KOPT-K1 (cell line): Measurements from ENCODE around the gene CFAP298.

Source experiments
- H3K27ac ChIP-seq: fragments of 200-600 bp; sonication (generic); 2 replicates; pipeline ENCODE4 v1.5.1; 2016; ENCODE audit warnings: antibody characterized with exemption, mild to moderate bottlenecking, low read depth, low read length; ENCODE audit not compliant: poor library complexity, severe bottlenecking
- H3K36me3 ChIP-seq: fragments of 200-600 bp; sonication (generic); 2 replicates; pipeline ENCODE4 v1.5.1; 2017; ENCODE audit warnings: antibody characterized with exemption, mild to moderate bottlenecking, low read length, moderate library complexity; ENCODE audit not compliant: insufficient read depth
- H3K9me3 ChIP-seq: fragments of 200-600 bp; sonication (generic); 2 replicates; pipeline ENCODE4 v1.5.1; 2017; ENCODE audit warnings: antibody characterized with exemption, low read length, mild to moderate bottlenecking; ENCODE audit not compliant: insufficient read depth, poor library complexity, severe bottlenecking

The CFAP298 gene

GRCh38 chr21:32608851-32609250, 3.3 kb downstream of the CFAP298 start:
- no peaks in the 10 kb centered on the region for H3K9me3 ChIP-seq
- H3K27ac ChIP-seq, result no peak overlapping the region
- peaks cover 64% of the 10 kb centered on the region for H3K36me3 ChIP-seq

- no peak overlapping the region for H3K27ac ChIP-seq
- peaks cover 98% of the 10 kb centered on the region for H3K36me3 ChIP-seq
- H3K9me3 ChIP-seq, result no peaks in the 10 kb centered on the region
Observed at GRCh38 chr21:32605469-32605868, 6.7 kb downstream of the CFAP298 start.

GRCh38 chr21:32604464-32604863, 7.7 kb downstream of the CFAP298 start:
- no peak overlapping the region for H3K27ac ChIP-seq
- peaks cover 99% of the 10 kb centered on the region for H3K36me3 ChIP-seq
- H3K9me3 ChIP-seq, result no peaks in the 10 kb centered on the region

GRCh38 chr21:32603131-32603530, 9.0 kb downstream of the CFAP298 start:
- Histone ChIP-seq H3K9me3 (no peaks in the 10 kb centered on the region), H3K36me3 (peaks cover 98% of the 10 kb centered on the region), H3K27ac (no peak overlapping the region)

GRCh38 chr21:32602099-32602498, 10.1 kb downstream of the CFAP298 start:
- Histone ChIP-seq H3K36me3 (peaks cover 99% of the 10 kb centered on the region), H3K27ac (no peak overlapping the region), H3K9me3 (no peaks in the 10 kb centered on the region)

GRCh38 chr21:32599526-32599925, 12.7 kb downstream of the CFAP298 start:
- peaks cover 78% of the 10 kb centered on the region for H3K36me3 ChIP-seq
- no peaks in the 10 kb centered on the region for H3K9me3 ChIP-seq
- no peak overlapping the region for H3K27ac ChIP-seq

- Histone ChIP-seq H3K27ac (no peak overlapping the region), H3K9me3 (no peaks in the 10 kb centered on the region), H3K36me3 (peaks cover 74% of the 10 kb centered on the region)
Observed at GRCh38 chr21:32599091-32599490, 13.1 kb downstream of the CFAP298 start.

- no peaks in the 10 kb centered on the region for H3K9me3 ChIP-seq
- H3K27ac ChIP-seq, result no peak overlapping the region
- peaks cover 55% of the 10 kb centered on the region for H3K36me3 ChIP-seq
Observed at GRCh38 chr21:32597205-32597604, 15.0 kb downstream of the CFAP298 start.

GRCh38 chr21:32595431-32595830, 16.7 kb downstream of the CFAP298 start:
- H3K36me3 ChIP-seq, result peaks cover 37% of the 10 kb centered on the region
- no peak overlapping the region for H3K27ac ChIP-seq
- H3K9me3 ChIP-seq, result no peaks in the 10 kb centered on the region

GRCh38 chr21:32593690-32594089, 18.5 kb downstream of the CFAP298 start:
- Histone ChIP-seq H3K27ac (no peak overlapping the region), H3K9me3 (no peaks in the 10 kb centered on the region), H3K36me3 (peaks cover 20% of the 10 kb centered on the region; the same call in 1 of the 2 replicates)

- H3K27ac ChIP-seq, result no peak overlapping the region
Observed at GRCh38 chr21:32592929-32593502, 19.2 kb downstream of the CFAP298 start.

GRCh38 chr21:32590130-32590529, 22.0 kb downstream of the CFAP298 start:
- Histone ChIP-seq H3K36me3 (no peaks in the 10 kb centered on the region; the same call in 1 of the 2 replicates), H3K9me3 (no peaks in the 10 kb centered on the region), H3K27ac (no peak overlapping the region)

More at GRCh38 chr21:32592929-32593502, 19.2 kb downstream of the CFAP298 start:
- Histone ChIP-seq H3K9me3 (no peaks in the 10 kb centered on the region), H3K36me3 (peaks cover 14% of the 10 kb centered on the region; the same call in 1 of the 2 replicates)

- no peak overlapping the region for H3K27ac ChIP-seq
- H3K9me3 ChIP-seq, result no peaks in the 10 kb centered on the region
- H3K36me3 ChIP-seq, result no peaks in the 10 kb centered on the region; the same call in 1 of the 2 replicates
Observed at GRCh38 chr21:32587651-32588050, 24.5 kb downstream of the CFAP298 start.

- Histone ChIP-seq H3K36me3 (no peaks in the 10 kb centered on the region; the same call in 1 of the 2 replicates), H3K9me3 (no peaks in the 10 kb centered on the region), H3K27ac (no peak overlapping the region)
Observed at GRCh38 chr21:32587120-32587519, 25.1 kb downstream of the CFAP298 start.

- no peaks in the 10 kb centered on the region; the same call in 1 of the 2 replicates for H3K36me3 ChIP-seq
- no peak overlapping the region for H3K27ac ChIP-seq
- no peaks in the 10 kb centered on the region for H3K9me3 ChIP-seq
Observed at GRCh38 chr21:32585970-32586369, 26.2 kb downstream of the CFAP298 start.

- H3K27ac ChIP-seq, result no peak within 1 kb of the TSS
Observed at GRCh38 chr21:32585042-32585710, 27.0 kb downstream of the CFAP298 start, which contains the start of gene TCP10L. Gene TCP10L (minus strand): TSS chr21:32585523. CDS start chr21:32584304, 1,219 bp downstream.

More at GRCh38 chr21:32585042-32585710, 27.0 kb downstream of the CFAP298 start, which contains the start of gene TCP10L:
- Histone ChIP-seq H3K36me3 (no peaks in the 10 kb centered on the region; the same call in 1 of the 2 replicates), H3K9me3 (no peaks in the 10 kb centered on the region)
